Endodermal cell (in vitro differentiated cells): ENCODE data around the gene CDKN2D. TPM values are rescaled to one million over a fixed set of nuclear protein-coding genes. Genes with fewer than 3 reads are reported as not detected.
A peak's percentile ranks its signal among the peaks of the same experiment; 100 is the strongest.

ENCODE experiments used
- DNase-seq: peaks from one replicate; pipeline ENCODE4 v3.0.0-alpha.2; 2017
- H3K27ac ChIP-seq: 2 replicates; pipeline ENCODE4 v1.5.1; 2013; ENCODE audit warnings: mild to moderate bottlenecking, low read depth, low read length, moderate library complexity
- H3K27me3 ChIP-seq: 2 replicates; pipeline ENCODE4 v1.6.1; 2013; ENCODE audit warnings: mild to moderate bottlenecking, low read length, moderate library complexity; ENCODE audit not compliant: insufficient read depth, control insufficient read depth, poor library complexity, severe bottlenecking
- H3K36me3 ChIP-seq: 2 replicates; pipeline ENCODE4 v1.7.0; 2013; ENCODE audit warnings: mild to moderate bottlenecking, low read length, moderate library complexity; ENCODE audit not compliant: control insufficient read depth, insufficient read depth
- H3K4me1 ChIP-seq: one replicate; pipeline ENCODE4 v1.7.0; 2013; ENCODE audit warnings: low read length; ENCODE audit not compliant: control insufficient read depth, insufficient read depth
- H3K4me3 ChIP-seq: 2 replicates; pipeline ENCODE4 v1.5.1; 2013; ENCODE audit warnings: mild to moderate bottlenecking, low read length, moderate library complexity
- H3K9ac ChIP-seq: 2 replicates; pipeline ENCODE4 v1.6.1; 2013; ENCODE audit warnings: mild to moderate bottlenecking, low read length, moderate library complexity; ENCODE audit not compliant: poor library complexity, severe bottlenecking; ENCODE audit errors: extremely low read depth
- H3K9me3 ChIP-seq: 2 replicates; pipeline ENCODE4 v1.6.1; 2013; ENCODE audit warnings: mild to moderate bottlenecking, low read length, moderate library complexity; ENCODE audit not compliant: control insufficient read depth
- H3K27ac Mint-ChIP-seq: 2 replicates; pipeline ENCODE4 v1.8.0; 2020; ENCODE audit warnings: mixed read lengths
- H3K27me3 Mint-ChIP-seq: 2 replicates; pipeline ENCODE4 v1.8.0; 2021; ENCODE audit warnings: mild to moderate bottlenecking, mixed read lengths; ENCODE audit not compliant: insufficient read depth
- H3K36me3 Mint-ChIP-seq: 2 replicates; pipeline ENCODE4 v1.8.0; 2020; ENCODE audit warnings: low read depth, mixed read lengths
- H3K4me1 Mint-ChIP-seq: 2 replicates; pipeline ENCODE4 v1.8.0; 2020; ENCODE audit warnings: mixed read lengths
- H3K4me3 Mint-ChIP-seq: 2 replicates; pipeline ENCODE4 v1.8.0; 2020; ENCODE audit warnings: mild to moderate bottlenecking, moderate library complexity, mixed read lengths
- H3K9me3 Mint-ChIP-seq: 2 replicates; pipeline ENCODE4 v1.8.0; 2020; ENCODE audit warnings: mild to moderate bottlenecking, mixed read lengths
- CTCF ChIP-seq: fragments of 200-600 bp; sonication (generic); conservative IDR thresholded peaks from 2 replicates; pipeline ENCODE4 v1.5.0; 2021; ENCODE audit warnings: antibody characterized with exemption, mild to moderate bottlenecking
- WGBS, 2 experiments: methylation state at CpG; one replicate each; pipeline versions ENCODE4 v1.1.5 to v1.1.7; 2013; ENCODE audit warnings: missing lambda C conversion rate in 2 of 2, mixed read lengths in 1 of 2; ENCODE audit not compliant: insufficient coverage in 1 of 2, insufficient read length in 1 of 2; 5-methylcytosine and 5-hydroxymethylcytosine counted together
- total RNA-seq, 2 donors: library from RNA; stranded (reverse); fragmentation: NEBNext Ultra II Directional in 1 of 2; extraction: Animal tissue kit (Norgen Biotek cat#: 25700) in 1 of 2; gene quantifications; 2 replicates in 1 of 2; 3 replicates in 1 of 2; pipeline ENCODE4 v1.2.1, GENCODE V29; 2021

The CDKN2D gene
- total RNA-seq, 2 donors from 2014 or later, result 3.5 to 4.6 TPM

DNA sequence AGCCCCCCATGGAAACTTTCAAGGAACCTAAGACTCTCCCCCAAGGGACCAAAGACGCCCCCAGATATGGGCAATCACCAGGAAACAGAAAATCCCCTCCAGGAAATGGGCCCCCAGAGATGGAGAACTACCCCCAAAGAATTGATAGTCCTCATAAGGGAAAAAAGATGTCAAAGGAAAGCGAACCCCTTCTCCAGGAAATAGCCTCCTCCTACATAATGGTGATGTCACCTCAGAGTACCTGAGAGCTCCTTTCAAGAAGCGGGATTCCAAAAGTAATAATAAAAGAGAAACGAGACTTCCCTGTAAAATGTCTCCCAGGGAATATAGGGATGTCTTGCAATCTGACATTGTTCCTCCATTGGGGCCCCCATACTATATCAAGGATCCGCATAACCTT lies 1.1 kb downstream of the CDKN2D start:
- no peak for TF ChIP-seq CTCF
- Histone ChIP-seq H3K4me1 (no peaks in the 10 kb centered on the region), H3K36me3 (peaks cover 6% of the 10 kb centered on the region), H3K27me3 (peaks cover 16% of the 10 kb centered on the region), H3K9ac (no peak overlapping the region), H3K27ac (no peak overlapping the region), H3K4me3 (peak overlapping the region; percentile 85), H3K9me3 (no peaks in the 10 kb centered on the region)
- Mint-ChIP-seq H3K9me3 (no peaks in the 10 kb centered on the region), H3K36me3 (peaks cover 11% of the 10 kb centered on the region), H3K4me1 (peaks cover 25% of the 10 kb centered on the region), H3K4me3 (peak overlapping the region; percentile 67), H3K27me3 (peaks cover 19% of the 10 kb centered on the region), H3K27ac (no peak overlapping the region)
- no peak for DNase-seq
- WGBS, 2 experiments, result 45% methylated on average over 4 of the region's 5 CpGs; no CpG with 5 or more reads in 1 of the 2 experiments

GRCh38 chr19:10566658-10567410 lies 1.9 kb downstream of the CDKN2D start:
- TF ChIP-seq CTCF, result no peak
- H3K9me3 Mint-ChIP-seq, result no peaks in the 10 kb centered on the region
- peaks cover 9% of the 10 kb centered on the region for H3K36me3 ChIP-seq
- H3K36me3 Mint-ChIP-seq, result peaks cover 7% of the 10 kb centered on the region
- H3K27ac ChIP-seq, result no peak overlapping the region
- peak overlapping the region; percentile 91 for H3K4me3 Mint-ChIP-seq
- H3K4me1 Mint-ChIP-seq, result peaks cover 23% of the 10 kb centered on the region
- H3K27me3 Mint-ChIP-seq, result peaks cover 19% of the 10 kb centered on the region
- H3K4me3 ChIP-seq, result no peak overlapping the region
- peak; percentile 63 for DNase-seq
- no peaks in the 10 kb centered on the region for H3K4me1 ChIP-seq
- H3K27me3 ChIP-seq, result peaks cover 16% of the 10 kb centered on the region
- H3K9me3 ChIP-seq, result no peaks in the 10 kb centered on the region
- no peak overlapping the region for H3K9ac ChIP-seq
- whole genome bisulfite sequencing, 2 experiments, result 87 to 92% methylated on average over 14 to 19 of the region's 19 CpGs
- H3K27ac Mint-ChIP-seq, result no peak overlapping the region

DNA sequence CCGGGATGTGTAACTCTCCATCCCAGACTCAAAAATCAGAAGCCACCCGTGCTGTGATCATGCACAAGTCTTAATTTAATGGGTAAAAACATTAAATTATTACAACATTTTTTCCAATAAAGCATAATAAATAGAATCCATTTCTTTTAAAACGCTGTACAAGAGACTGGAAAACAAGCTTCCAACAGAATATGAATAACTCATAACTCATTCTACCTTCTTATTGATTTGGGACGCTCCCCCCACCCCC lies 2.4 kb downstream of the CDKN2D start:
- H3K27ac ChIP-seq, result no peak overlapping the region
- H3K4me1 Mint-ChIP-seq, result peaks cover 23% of the 10 kb centered on the region
- peaks cover 19% of the 10 kb centered on the region for H3K27me3 Mint-ChIP-seq
- peaks cover 12% of the 10 kb centered on the region for H3K36me3 Mint-ChIP-seq
- peaks cover 16% of the 10 kb centered on the region for H3K27me3 ChIP-seq
- TF ChIP-seq CTCF, result no peak
- peak overlapping the region; percentile 73 for H3K4me3 ChIP-seq
- no peak overlapping the region for H3K9ac ChIP-seq
- H3K27ac Mint-ChIP-seq, result no peak overlapping the region
- H3K4me1 ChIP-seq, result no peaks in the 10 kb centered on the region
- H3K9me3 ChIP-seq, result no peaks in the 10 kb centered on the region
- WGBS, 2 experiments, result 40 to 70% methylated on average over 2 to 4 of the region's 4 CpGs
- no peak for DNase-seq
- peaks cover 14% of the 10 kb centered on the region for H3K36me3 ChIP-seq
- peak overlapping the region; percentile 91 for H3K4me3 Mint-ChIP-seq
- no peaks in the 10 kb centered on the region for H3K9me3 Mint-ChIP-seq
